Sigmoid colon (tissue), 7 donors: ENCODE measurements around the gene PSMA6. TPM values are rescaled to one million over a fixed set of nuclear protein-coding genes. Genes with fewer than 3 reads are reported as not detected.

Source experiments
- DNase-seq: peaks from one replicate; pipeline ENCODE4 v3.0.0-alpha.2; 2019
- H3K27ac ChIP-seq, 4 donors: fragments of 200-600 bp; sonication (generic); one replicate each; pipeline ENCODE4 v1.5.1; 2016 to 2019; ENCODE audit warnings: mild to moderate bottlenecking in 1 of 4
- H3K27me3 ChIP-seq, 3 donors: fragments of 200-600 bp; sonication (generic); one replicate each; pipeline ENCODE4 v1.5.1; 2019; ENCODE audit warnings: mild to moderate bottlenecking in 1 of 3
- H3K36me3 ChIP-seq, 4 donors: fragments of 200-600 bp; sonication (generic); one replicate each; pipeline ENCODE4 v1.5.1; 2016 to 2019
- H3K4me1 ChIP-seq, 4 donors: fragments of 200-600 bp; sonication (generic); one replicate each; pipeline ENCODE4 v1.5.1; 2017 to 2019
- H3K4me3 ChIP-seq, 4 donors: fragments of 200-600 bp; sonication (generic); one replicate each; pipeline ENCODE4 v1.5.1; 2017 to 2019; ENCODE audit warnings: mild to moderate bottlenecking in 2 of 4, moderate library complexity in 1 of 4
- H3K9me3 ChIP-seq, 4 donors: fragments of 200-600 bp in 3 of 4; sonication (generic) in 3 of 4; one replicate each; pipeline versions ENCODE4 v1.5.1 to v1.6.1; 2013 to 2019
- CTCF ChIP-seq, 4 experiments: fragments of 450-650 bp in 3 of 4; fragments of 200-600 bp in 1 of 4; IDR thresholded peaks; one replicate each; pipeline ENCODE4 v1.5.1; 2016 to 2019; ENCODE audit warnings: antibody characterized with exemption in 4 of 4, mild to moderate bottlenecking in 3 of 4, moderate library complexity in 2 of 4
- EP300 ChIP-seq, 4 donors: sonication (generic); formaldehyde crosslinking; IDR thresholded peaks; one replicate each; pipeline ENCODE4 v1.6.1; 2017; ENCODE audit warnings: antibody characterized with exemption in 4 of 4
- POLR2A ChIP-seq, 2 donors: fragments of 450-650 bp; IDR thresholded peaks; one replicate each; pipeline ENCODE4 v1.6.1; 2016; ENCODE audit warnings: antibody characterized with exemption in 2 of 2, mild to moderate bottlenecking in 2 of 2, moderate library complexity in 2 of 2
- POLR2AphosphoS5 ChIP-seq, 4 donors: sonication (generic); formaldehyde crosslinking; IDR thresholded peaks; one replicate each; pipeline ENCODE4 v1.6.1; 2017; ENCODE audit warnings: antibody characterized with exemption in 4 of 4
- WGBS, 2 donors: extraction: QIAGEN DNeasy Blood & Tissue Kit; methylation state at CpG; one replicate each; pipeline ENCODE4 v1.1.7; 2013; 5-methylcytosine and 5-hydroxymethylcytosine counted together
- intact Hi-C: fragments of 100-400 bp; cut with DNase I; formaldehyde crosslinking; loops from one replicate; pipeline ENCODE4 v1.15.1; 2023
- polyA plus RNA-seq, 3 donors: library from polyadenylated mRNA; stranded (reverse); fragments of 200-250 nt; gene quantifications; one replicate each; pipeline ENCODE4 v1.2.3, GENCODE V29; 2013
- total RNA-seq, 4 donors: library from RNA; depleted of rRNA; stranded (reverse); fragments of >200 nt; gene quantifications; one replicate each; pipeline ENCODE4 v1.1.0, GENCODE V29; 2016
- donor health status: healthy with polysubstance abuse.
- donor health status: Bipolar disorder and iron deficiency.
- donor health status: healthy.

The PSMA6 gene
- total and polyA plus RNA-seq, 7 donors, result 104 to 344 (median 203) TPM

DNA sequence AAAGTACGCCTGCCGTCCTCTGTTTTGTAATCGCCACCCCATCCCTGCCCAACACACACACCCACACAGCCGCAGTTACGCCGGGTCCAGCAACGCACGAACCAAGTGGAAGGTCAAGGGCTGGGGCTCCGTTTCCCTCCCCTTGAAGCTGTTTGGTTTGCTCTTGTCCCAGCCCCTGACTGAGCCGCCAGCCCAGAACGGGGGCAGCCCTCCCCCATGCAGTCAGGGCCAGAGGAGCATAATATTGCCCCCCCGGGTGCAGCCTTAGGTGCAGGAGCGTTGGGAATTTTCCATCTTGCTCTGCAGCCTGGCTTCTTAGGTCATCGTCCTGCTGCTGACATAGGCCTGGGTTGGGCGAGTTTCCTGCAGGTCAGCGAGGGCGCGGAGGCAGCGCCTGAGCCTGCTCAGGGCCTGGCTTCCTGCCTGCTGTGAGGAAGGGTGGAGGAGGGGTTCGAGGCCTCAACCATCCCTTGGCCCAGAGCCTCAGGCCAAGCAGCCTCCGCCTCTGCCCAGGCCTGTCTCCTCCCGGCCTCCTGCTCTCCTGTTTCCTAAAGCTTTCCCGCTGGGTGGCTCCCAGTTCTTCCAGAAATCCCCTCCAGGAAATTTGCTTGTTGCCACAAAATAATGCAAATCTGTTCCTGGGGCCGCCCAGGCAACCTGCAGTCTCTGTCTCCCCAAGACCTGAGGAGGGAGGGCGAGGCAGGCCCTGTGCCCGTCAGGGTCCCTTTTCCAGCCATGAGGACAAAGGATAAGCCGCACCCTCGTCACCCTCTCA, 44.5 kb downstream of the PSMA6 start:
- peaks cover 0 to 60% (median 55%) of the 10 kb centered on the region in 4 donors for H3K4me1 ChIP-seq
- peak overlapping the region; percentile 89 to 99 (median 94) for H3K27ac ChIP-seq
- H3K9me3 ChIP-seq, result no peaks in the 10 kb centered on the region
- peak overlapping the region in 1 of 4 donors; percentile 8 for H3K4me3 ChIP-seq
- no peaks in the 10 kb centered on the region for H3K36me3 ChIP-seq
- peak; percentile 98 for DNase-seq
- intact Hi-C loops, result loop anchor here (1.0 to 5.0 kb wide), 4 partner anchors 44 to 214 kb away; partner anchors contain the start of genes NFKBIA, PPP2R3C, PRORP and PSMA6
- WGBS, 2 donors, result 8 to 45% methylated on average over 28 of the region's 28 CpGs
- no peaks in the 10 kb centered on the region for H3K27me3 ChIP-seq
- TF ChIP-seq POLR2AphosphoS5 (IDR thresholded peaks at IDR 0.05) (peak; percentile 83 to 92 (median 86)), CTCF (IDR thresholded peaks at IDR 0.05) (no peak), EP300 (IDR thresholded peaks at IDR 0.05) (peak; percentile 58 to 97 (median 84)), POLR2A (IDR thresholded peaks at IDR 0.05) (peak; percentile 28 to 40)

GRCh38 chr14:35337269-35338255, 45.4 kb downstream of the PSMA6 start:
- 71 to 87% methylated on average over 10 of the region's 10 CpGs for WGBS, 2 donors
- Histone ChIP-seq H3K36me3 (no peaks in the 10 kb centered on the region), H3K4me1 (peaks cover 0 to 69% (median 64%) of the 10 kb centered on the region in 4 donors), H3K27ac (peak overlapping the region; percentile 89 to 99 (median 94)), H3K27me3 (no peaks in the 10 kb centered on the region), H3K4me3 (peak overlapping the region in 1 of 4 donors; percentile 8), H3K9me3 (no peaks in the 10 kb centered on the region)
- no peak for DNase-seq
- TF ChIP-seq EP300 (IDR thresholded peaks at IDR 0.05) (no peak), CTCF (IDR thresholded peaks at IDR 0.05) (no peak), POLR2AphosphoS5 (IDR thresholded peaks at IDR 0.05) (no peak), POLR2A (IDR thresholded peaks at IDR 0.05) (no peak)
- intact Hi-C loops, result loop anchor here (1.0 to 5.0 kb wide), 4 partner anchors 45 to 215 kb away; partner anchors contain the start of genes NFKBIA, PPP2R3C, PRORP and PSMA6

GRCh38 chr14:35338731-35339405, 46.7 kb downstream of the PSMA6 start:
- TF ChIP-seq CTCF (IDR thresholded peaks at IDR 0.05), result no peak
- no peak for TF ChIP-seq POLR2AphosphoS5 (IDR thresholded peaks at IDR 0.05)
- no peak for TF ChIP-seq POLR2A (IDR thresholded peaks at IDR 0.05)
- H3K27me3 ChIP-seq, result no peaks in the 10 kb centered on the region
- H3K4me3 ChIP-seq, result no peak overlapping the region
- peak overlapping the region; percentile 91 to 99 (median 94) for H3K27ac ChIP-seq
- peak; percentile 59 for DNase-seq
- 88 to 92% methylated on average over 16 of the region's 16 CpGs for WGBS, 2 donors
- peaks cover 0 to 80% (median 74%) of the 10 kb centered on the region in 4 donors for H3K4me1 ChIP-seq
- intact Hi-C loops, result loop anchor here (5.0 kb wide), 1 partner anchor 217 kb away; the partner anchor contains the start of genes PPP2R3C and PRORP
- no peaks in the 10 kb centered on the region for H3K36me3 ChIP-seq
- H3K9me3 ChIP-seq, result no peaks in the 10 kb centered on the region

DNA sequence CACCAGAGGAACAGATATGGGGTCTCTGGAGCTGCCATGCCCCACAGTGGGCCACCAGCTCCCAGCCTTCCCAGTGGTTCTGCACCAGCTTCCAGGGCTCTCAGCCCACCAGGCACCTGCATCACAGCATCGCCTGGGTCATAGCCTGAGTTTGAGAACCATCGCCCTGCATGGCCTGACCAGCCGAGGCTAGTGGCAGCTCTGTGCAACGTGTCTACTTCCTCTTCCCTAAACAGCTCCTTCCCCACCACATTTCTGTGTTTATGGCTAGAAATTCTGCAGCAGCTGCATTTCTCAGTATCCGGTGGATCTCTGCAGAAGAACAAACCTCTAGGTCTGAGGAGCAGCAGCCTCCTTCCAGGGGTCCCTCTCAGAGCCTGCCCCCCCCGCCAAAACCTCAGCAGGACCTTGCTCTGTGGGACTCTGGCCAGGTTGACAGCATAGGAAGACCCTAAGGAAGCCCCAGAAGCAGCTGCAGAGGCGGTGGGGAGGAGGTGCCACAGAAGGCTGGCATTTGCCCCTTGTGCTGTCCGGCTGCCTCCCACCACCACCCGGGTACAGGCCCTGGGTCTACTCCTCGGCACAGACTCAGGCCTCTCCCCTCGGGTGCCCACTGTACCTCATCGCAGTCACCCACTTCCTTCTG, 47.7 kb downstream of the PSMA6 start:
- intact Hi-C loops, result loop anchor here (5.0 kb wide), 1 partner anchor 218 kb away; the partner anchor contains the start of genes PPP2R3C and PRORP
- no peaks in the 10 kb centered on the region for H3K36me3 ChIP-seq
- H3K4me1 ChIP-seq, result peaks cover 0 to 84% (median 72%) of the 10 kb centered on the region in 4 donors
- peak overlapping the region; percentile 91 to 99 (median 94) for H3K27ac ChIP-seq
- 44 to 54% methylated on average over 12 of the region's 12 CpGs for WGBS, 2 donors
- peak; percentile 67 for DNase-seq
- H3K27me3 ChIP-seq, result no peaks in the 10 kb centered on the region
- no peak overlapping the region for H3K4me3 ChIP-seq
- TF ChIP-seq EP300 (IDR thresholded peaks at IDR 0.05), result no peak
- TF ChIP-seq POLR2A (IDR thresholded peaks at IDR 0.05), result no peak
- TF ChIP-seq POLR2AphosphoS5 (IDR thresholded peaks at IDR 0.05), result peak in 1 of 4 donors; percentile 24
- TF ChIP-seq CTCF (IDR thresholded peaks at IDR 0.05), result no peak
- H3K9me3 ChIP-seq, result no peaks in the 10 kb centered on the region
